Measurements from ENCODE around the gene FLOT2. TPM values are rescaled to one million over a fixed set of nuclear protein-coding genes. Genes with fewer than 3 reads are reported as not detected.

The FLOT2 gene
- total RNA-seq, 1 experiment from 2014 or later: 98.1 TPM

- TF ChIP-seq CTCF (IDR thresholded peaks at IDR 0.05 in 2 of 3, conservative IDR thresholded peaks at IDR 0.05 in 1 of 3; ENCODE audit: borderline replicate concordance in 1 of 3, insufficient read depth in 1 of 3, low read depth in 2 of 3, low read length in 2 of 3) (no peak), ATF3 (IDR thresholded peaks at IDR 0.05) (no peak)
Observed at GRCh38 chr17:28834420-28834819, 63.1 kb downstream of the FLOT2 start (continued).

MicroRNA genes within 50 kb of the gene (microRNA counts, 767-probe panel; counts per million panel counts)
- microRNA hsa-miR-144-3p (not detected), microRNA hsa-miR-451a (not detected)

Small RNAs within 50 kb of the gene (microRNA-seq; reads per million reads assigned to microRNA genes)
- gene MIR451B (ENCODE audit: borderline number of aligned reads): not detected

Other genes with a start within 250 kb of the FLOT2 start
- gene SDF2, start 235.8 kb downstream of the FLOT2 start, total RNA-seq (2021; ENCODE audit: unreplicated experiment): 41.3 TPM
- gene SUPT6H, start 235.5 kb downstream of the FLOT2 start, total RNA-seq (2021; ENCODE audit: unreplicated experiment): 62.1 TPM
- 0.96 TPM for gene PROCA1, start 185.8 kb downstream of the FLOT2 start, total RNA-seq (2021; ENCODE audit: unreplicated experiment)
- gene RAB34, start 179.9 kb downstream of the FLOT2 start, total RNA-seq (2021; ENCODE audit: unreplicated experiment): 0.59 TPM
- 2,087 TPM for gene RPL23A, start 177.7 kb downstream of the FLOT2 start, total RNA-seq (2021; ENCODE audit: unreplicated experiment)
- gene TLCD1, start 171.5 kb downstream of the FLOT2 start, total RNA-seq (2021; ENCODE audit: unreplicated experiment): 28.3 TPM
- gene NEK8, start 168.9 kb downstream of the FLOT2 start, total RNA-seq (2021; ENCODE audit: unreplicated experiment): 7.0 TPM
- gene TRAF4, start 153.7 kb downstream of the FLOT2 start, total RNA-seq (2021; ENCODE audit: unreplicated experiment): 127 TPM
- gene FAM222B, start 54.9 kb downstream of the FLOT2 start, total RNA-seq (2021; ENCODE audit: unreplicated experiment): 22.7 TPM
- 52.0 TPM for gene ERAL1, start 42.7 kb downstream of the FLOT2 start, total RNA-seq (2021; ENCODE audit: unreplicated experiment)
- gene DHRS13, start 5.3 kb upstream of the FLOT2 start, total RNA-seq (2021; ENCODE audit: unreplicated experiment): 13.5 TPM
- 35.7 TPM for gene PHF12, start 53.8 kb upstream of the FLOT2 start, total RNA-seq (2021; ENCODE audit: unreplicated experiment)
- gene SEZ6, start 108.3 kb upstream of the FLOT2 start, total RNA-seq (2021; ENCODE audit: unreplicated experiment): 0.22 TPM
- gene PIPOX, start 145.4 kb upstream of the FLOT2 start, total RNA-seq (2021; ENCODE audit: unreplicated experiment): 1.8 TPM

Data from HCT116 (cell line).